ENCODE results near the gene ZNF133. TPM values are rescaled to one million over a fixed set of nuclear protein-coding genes. Genes with fewer than 3 reads are reported as not detected.

ZNF133 gene
- total and polyA plus RNA-seq, 2 donors (not counting 3 experiments of a cell fraction or from before 2014, with no cell fraction given), result 11.1 to 13.8 TPM

DNA sequence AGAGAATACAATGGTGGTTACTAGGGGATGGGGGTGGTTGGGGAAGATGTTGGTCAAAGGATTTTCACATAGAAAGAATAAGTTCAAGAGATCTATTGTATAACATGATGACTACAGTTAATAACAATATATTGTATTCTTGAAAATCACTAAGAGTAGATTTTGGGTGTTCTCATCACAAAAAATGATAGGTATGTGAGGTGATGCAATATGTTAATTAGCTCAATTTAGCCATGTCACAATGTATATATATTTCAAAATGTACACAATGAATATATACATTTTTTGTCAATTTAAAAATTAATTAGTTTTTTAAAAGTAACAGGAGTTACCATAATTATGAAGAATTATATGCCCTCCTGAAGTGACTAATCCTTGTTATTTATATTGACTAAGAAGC is 22.3 kb downstream of the ZNF133 start:
- dilution Hi-C loops (cut with MboI; ENCODE audit: extremely low pct_ligation_motif_present, low sequenced_read_pairs), result no loop called here
- no peak for TF ChIP-seq FOS (IDR thresholded peaks at IDR 0.05; ENCODE audit: borderline replicate concordance, insufficient read depth, low read length)
- TF ChIP-seq POLR2A (IDR thresholded peaks at IDR 0.05; ENCODE audit: low read depth, low read length), result no peak
- TF ChIP-seq GATA2 (IDR thresholded peaks at IDR 0.05; ENCODE audit: insufficient read depth, insufficient read length, low read depth, low read length), result no peak
- no peak for TF ChIP-seq JUN (IDR thresholded peaks at IDR 0.05; ENCODE audit: borderline replicate concordance, insufficient read depth, insufficient read length, low read depth)
- TF ChIP-seq EZH2 (IDR thresholded peaks at IDR 0.05; ENCODE audit: borderline replicate concordance, low read depth, low read length, severe bottlenecking), result no peak
- no peak for TF ChIP-seq MYC (IDR thresholded peaks at IDR 0.05; ENCODE audit: low read depth, low read length)
- TF ChIP-seq CTCF (IDR thresholded peaks at IDR 0.05; ENCODE audit: extremely low read depth in 1 of 2, insufficient read depth in 1 of 2, low read depth in 1 of 2, low read length in 2 of 2), result no peak
- no peak for TF ChIP-seq POLR2AphosphoS5 (IDR thresholded peaks at IDR 0.05; ENCODE audit: insufficient read depth, low read depth, low read length)
- TF ChIP-seq, protein P1, sequence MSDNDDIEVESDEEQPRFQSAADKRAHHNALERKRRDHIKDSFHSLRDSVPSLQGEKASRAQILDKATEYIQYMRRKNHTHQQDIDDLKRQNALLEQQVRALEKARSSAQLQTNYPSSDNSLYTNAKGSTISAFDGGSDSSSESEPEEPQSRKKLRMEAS (IDR thresholded peaks at IDR 0.05; ENCODE audit: insufficient read depth, insufficient read length), result no peak
- no peak for FAIRE-seq

More for the DNA sequence above, 22.3 kb downstream of the ZNF133 start:
- H4K20me1 ChIP-seq (replicated peaks; ENCODE audit: control insufficient read depth, extremely low read depth, insufficient read depth, low read length), result no peaks in the 10 kb centered on the region
- peaks cover 0 to 15% of the 10 kb centered on the region in 2 experiments for H3K36me3 ChIP-seq (ENCODE audit: control insufficient read depth in 2 of 2, extremely low read depth in 1 of 2, insufficient read depth in 2 of 2, low read length in 2 of 2)
- CTCF ChIA-PET, result no interaction called here
- H3K9me1 ChIP-seq (replicated peaks; ENCODE audit: control insufficient read depth, extremely low read depth, insufficient read depth, low read length), result no peaks in the 10 kb centered on the region
- POLR2A ChIA-PET, result no interaction called here
- DNase-seq (ENCODE audit: low read depth, low spot score), result no peak
- no peaks in the 10 kb centered on the region for H3K27me3 ChIP-seq (ENCODE audit: control insufficient read depth in 2 of 2, insufficient read depth in 2 of 2, low read length in 2 of 2)
- no peak overlapping the region for H3K9ac ChIP-seq (replicated peaks; ENCODE audit: extremely low read depth, insufficient read depth, low read length)
- no peak overlapping the region for H2AFZ ChIP-seq (ENCODE audit: low read depth, low read length)
- no peak overlapping the region for H3K4me2 ChIP-seq (ENCODE audit: insufficient read depth, low read length)
- intact Hi-C loops (cut with micrococcal nuclease), result no loop called here
- BruUV-seq (replicated peaks), result no TSS peak
- H3K9me3 ChIP-seq (replicated peaks; ENCODE audit: control insufficient read depth, insufficient read depth, low read length), result no peaks in the 10 kb centered on the region
- peaks cover 2% of the 10 kb centered on the region for H3K4me1 ChIP-seq (ENCODE audit: control insufficient read depth, extremely low read depth, insufficient read depth, low read length)
- no peaks in the 10 kb centered on the region for H3K79me2 ChIP-seq (ENCODE audit: control insufficient read depth, insufficient read depth, low read length)
- no peak overlapping the region for H3K27ac ChIP-seq (ENCODE audit: insufficient read depth, low read depth, low read length)
- no peak overlapping the region for H3K4me3 ChIP-seq (replicated peaks in 1 of 3; ENCODE audit: insufficient read depth in 1 of 3, low read depth in 1 of 3, low read length in 3 of 3)

All from endothelial cell of umbilical vein (primary cell).